ENCODE measurements around the gene FNIP1. TPM values are rescaled to one million over a fixed set of nuclear protein-coding genes. Genes with fewer than 3 reads are reported as not detected.

The FNIP1 gene
- total and polyA plus RNA-seq, 12 donors = 2.9 to 63.4 (median 33.8) TPM

GRCh38 chr5:131786900-131787692 lies 9.7 kb downstream of the FNIP1 start:
- intact Hi-C loops (cut with DNase I) = no loop called here
- H3K4me1 ChIP-seq (replicated peaks in 1 of 2) = peaks cover 7 to 40% of the 10 kb centered on the region in 2 donors
- H3K4me3 ChIP-seq = no peak overlapping the region
- WGBS, 4 donors = 63 to 72% (median 69%) methylated on average over 4 of the region's 4 CpGs
- no peak for TF ChIP-seq POLR2A (IDR thresholded peaks at IDR 0.05)
- no peak for TF ChIP-seq CTCF (IDR thresholded peaks at IDR 0.05)
- H3K9me3 ChIP-seq (replicated peaks in 1 of 3) = no peaks in the 10 kb centered on the region
- H3K36me3 ChIP-seq (replicated peaks in 1 of 2) = no peaks in the 10 kb centered on the region
- no peaks in the 10 kb centered on the region for H3K27me3 ChIP-seq
- no peak for DNase-seq
- no peak overlapping the region for H3K27ac ChIP-seq

GRCh38 chr5:131786036-131786435 lies 10.8 kb downstream of the FNIP1 start:
- Histone ChIP-seq H3K9me3 (replicated peaks in 1 of 3) (no peaks in the 10 kb centered on the region), H3K4me1 (replicated peaks in 1 of 2) (peaks cover 2 to 31% of the 10 kb centered on the region in 2 donors), H3K36me3 (replicated peaks in 1 of 2) (no peaks in the 10 kb centered on the region), H3K4me3 (no peak overlapping the region), H3K27me3 (no peaks in the 10 kb centered on the region), H3K27ac (no peak overlapping the region)
- no peak for DNase-seq
- TF ChIP-seq POLR2A (IDR thresholded peaks at IDR 0.05) = no peak
- TF ChIP-seq CTCF (IDR thresholded peaks at IDR 0.05) = no peak
- 79 to 94% (median 92%) methylated on average over 1 of the region's 1 CpG for WGBS, 4 donors
- intact Hi-C loops (cut with DNase I) = no loop called here

DNA sequence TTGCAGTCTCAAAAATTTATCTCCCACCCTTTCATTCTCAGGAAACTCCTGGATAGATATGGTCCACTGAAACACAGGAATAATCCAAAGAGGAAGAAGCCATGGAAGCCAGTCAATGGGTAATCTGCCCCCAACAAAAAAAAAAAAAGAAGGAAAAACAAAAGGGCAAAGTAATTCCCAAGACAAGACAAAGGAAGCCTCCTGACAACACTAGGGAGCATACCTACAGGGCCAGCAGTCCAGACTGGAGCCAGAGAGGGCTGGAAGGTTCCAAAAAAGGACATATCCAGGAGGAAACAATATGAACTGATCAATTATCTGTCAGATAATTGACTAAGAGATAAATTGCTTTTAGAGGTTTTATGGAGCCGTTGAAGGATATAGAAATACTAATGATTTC lies 12.9 kb downstream of the FNIP1 start:
- Histone ChIP-seq H3K4me3 (no peak overlapping the region), H3K27me3 (no peaks in the 10 kb centered on the region), H3K27ac (no peak overlapping the region), H3K36me3 (replicated peaks in 1 of 2) (no peaks in the 10 kb centered on the region), H3K9me3 (replicated peaks in 1 of 3) (no peaks in the 10 kb centered on the region), H3K4me1 (replicated peaks in 1 of 2) (peaks cover 0 to 17% of the 10 kb centered on the region in 2 donors)
- no peak for DNase-seq
- 93 to 100% (median 97%) methylated on average over 1 of the region's 1 CpG for WGBS, 4 donors
- intact Hi-C loops (cut with DNase I) = no loop called here
- TF ChIP-seq CTCF (IDR thresholded peaks at IDR 0.05) (no peak), POLR2A (IDR thresholded peaks at IDR 0.05) (no peak)

DNA sequence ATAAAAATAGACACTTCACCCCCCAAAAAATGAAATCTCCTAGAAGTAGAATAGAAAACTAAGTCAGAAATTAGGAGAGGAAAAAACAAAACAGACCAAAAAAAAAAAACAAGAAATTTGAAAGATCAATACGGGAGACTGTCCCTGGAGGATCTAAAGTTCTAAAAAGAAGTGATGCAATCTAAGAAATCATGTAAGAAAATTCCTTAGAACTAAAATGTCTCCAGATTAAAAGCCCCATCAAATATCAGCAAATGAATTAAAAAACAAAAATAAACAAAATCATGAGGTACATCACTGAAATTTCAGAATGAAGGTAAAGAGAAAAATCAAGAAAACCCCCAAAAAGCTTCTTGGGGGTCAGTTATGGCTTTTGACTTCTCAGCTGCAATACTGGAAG lies 13.5 kb downstream of the FNIP1 start:
- no peak for DNase-seq
- Histone ChIP-seq H3K9me3 (replicated peaks in 1 of 3) (no peaks in the 10 kb centered on the region), H3K4me1 (replicated peaks in 1 of 2) (peaks cover 0 to 17% of the 10 kb centered on the region in 2 donors), H3K27me3 (no peaks in the 10 kb centered on the region), H3K4me3 (no peak overlapping the region), H3K36me3 (replicated peaks in 1 of 2) (no peaks in the 10 kb centered on the region), H3K27ac (no peak overlapping the region)
- intact Hi-C loops (cut with DNase I) = no loop called here
- WGBS, 4 donors = 45 to 68% (median 47%) methylated on average over 1 of the region's 1 CpG
- TF ChIP-seq POLR2A (IDR thresholded peaks at IDR 0.05) (no peak), CTCF (IDR thresholded peaks at IDR 0.05) (no peak)
